ENCODE data around the gene CHP2.
"Not testable (repeated sequence)": the region's sequence is repeated elsewhere in the genome, so short reads cannot be mapped to it uniquely, and the experiment has no call there.

Gene CHP2

DNA sequence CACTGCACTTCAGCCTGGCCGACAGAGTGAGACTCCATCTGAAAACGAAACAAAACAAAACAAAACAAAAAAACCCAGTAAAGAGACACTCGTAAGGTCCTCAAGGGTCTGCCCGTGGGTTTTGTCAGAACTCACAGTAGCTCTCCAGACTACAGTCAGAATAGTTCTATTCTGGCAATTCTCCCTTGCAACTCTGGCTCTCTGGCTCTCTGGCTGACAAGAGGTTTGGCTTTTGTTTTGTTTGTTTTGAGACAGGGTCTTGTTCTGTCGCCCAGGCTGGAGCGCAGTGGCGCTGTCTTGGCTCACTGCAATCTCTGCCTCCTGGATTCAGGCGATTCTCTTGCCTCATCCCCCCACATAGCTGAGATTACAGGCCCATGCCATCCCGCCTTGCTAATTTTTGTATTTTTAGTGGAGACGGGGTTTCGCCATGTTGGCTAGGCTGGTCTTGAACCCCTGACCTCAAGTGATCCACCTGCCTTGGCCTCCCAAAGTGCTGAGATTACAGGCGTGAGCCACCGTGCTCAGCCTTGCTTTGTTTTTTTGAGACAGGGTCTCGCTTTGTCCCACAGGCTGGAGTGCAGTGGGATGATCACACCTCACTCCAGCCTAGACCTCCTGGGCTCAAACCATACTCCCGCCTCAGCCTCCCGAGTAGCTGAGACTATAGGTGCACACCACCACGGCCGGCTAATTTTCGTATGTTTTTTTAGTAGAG lies 20.5 kb upstream of the CHP2 start:
- Mint-ChIP-seq H3K9me3 (no peaks in the 10 kb centered on the region), H3K27ac (no peak overlapping the region), H3K27me3 (peaks cover 10% of the 10 kb centered on the region), H3K4me3 (no peak overlapping the region), H3K4me1 (peaks cover 6% of the 10 kb centered on the region)
- DNase-seq (no peak), ATAC-seq (no peak)

- peaks cover 12% of the 10 kb centered on the region for H3K27me3 Mint-ChIP-seq
- H3K9me3 Mint-ChIP-seq, H3K27ac Mint-ChIP-seq, H3K4me1 Mint-ChIP-seq, H3K4me3 Mint-ChIP-seq, ATAC-seq, DNase-seq: not testable (repeated sequence)
Observed at GRCh38 chr16:23737423-23738028, 17.3 kb upstream of the CHP2 start.

DNA sequence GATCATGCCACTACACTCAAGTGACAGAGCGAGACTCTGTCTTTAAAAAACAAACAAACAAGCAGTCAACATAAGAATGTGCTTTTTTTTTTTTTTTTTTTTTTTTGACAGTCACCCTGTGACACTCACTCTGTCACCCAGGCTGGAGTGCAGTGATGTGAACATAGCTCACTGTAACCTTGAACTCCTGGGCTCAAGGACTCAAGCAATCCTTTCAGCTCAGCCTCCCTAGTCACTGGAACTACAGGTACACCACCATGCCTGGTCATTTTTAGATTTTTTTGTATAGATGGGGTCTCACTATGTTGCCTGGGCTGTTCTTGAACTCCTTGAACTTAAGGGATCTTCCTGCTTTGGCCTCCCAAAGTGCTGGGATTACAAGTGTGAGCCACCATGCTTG lies 15.3 kb upstream of the CHP2 start:
- ATAC-seq (no peak), DNase-seq (no peak)
- Mint-ChIP-seq H3K27me3 (peaks cover 24% of the 10 kb centered on the region), H3K9me3 (no peaks in the 10 kb centered on the region), H3K4me1 (peaks cover 6% of the 10 kb centered on the region), H3K27ac (no peak overlapping the region), H3K4me3 (no peak overlapping the region)

GRCh38 chr16:23741675-23742303 lies 13.0 kb upstream of the CHP2 start:
- no peaks in the 10 kb centered on the region for H3K4me1 Mint-ChIP-seq
- no peak overlapping the region for H3K4me3 Mint-ChIP-seq
- DNase-seq (no peak), ATAC-seq (no peak)
- no peak overlapping the region for H3K27ac Mint-ChIP-seq
- H3K9me3 Mint-ChIP-seq, result peaks cover 0 to 7% of the 10 kb centered on the region in 2 donors
- H3K27me3 Mint-ChIP-seq, result peaks cover 42% of the 10 kb centered on the region

GRCh38 chr16:23742766-23743165 lies 12.1 kb upstream of the CHP2 start:
- DNase-seq, result no peak
- peaks cover 0 to 7% of the 10 kb centered on the region in 2 donors for H3K9me3 Mint-ChIP-seq
- H3K4me3 Mint-ChIP-seq, result no peak overlapping the region
- H3K4me1 Mint-ChIP-seq, result no peaks in the 10 kb centered on the region
- H3K27ac Mint-ChIP-seq, result no peak overlapping the region
- ATAC-seq, result no peak
- H3K27me3 Mint-ChIP-seq, result peaks cover 51% of the 10 kb centered on the region

GRCh38 chr16:23745263-23745662 lies 9.6 kb upstream of the CHP2 start:
- Mint-ChIP-seq H3K4me3 (no peak overlapping the region), H3K4me1 (no peaks in the 10 kb centered on the region), H3K27ac (no peak overlapping the region), H3K9me3 (peaks cover 0 to 7% of the 10 kb centered on the region in 2 donors), H3K27me3 (peaks cover 51% of the 10 kb centered on the region)
- no peak for ATAC-seq
- no peak for DNase-seq

DNA sequence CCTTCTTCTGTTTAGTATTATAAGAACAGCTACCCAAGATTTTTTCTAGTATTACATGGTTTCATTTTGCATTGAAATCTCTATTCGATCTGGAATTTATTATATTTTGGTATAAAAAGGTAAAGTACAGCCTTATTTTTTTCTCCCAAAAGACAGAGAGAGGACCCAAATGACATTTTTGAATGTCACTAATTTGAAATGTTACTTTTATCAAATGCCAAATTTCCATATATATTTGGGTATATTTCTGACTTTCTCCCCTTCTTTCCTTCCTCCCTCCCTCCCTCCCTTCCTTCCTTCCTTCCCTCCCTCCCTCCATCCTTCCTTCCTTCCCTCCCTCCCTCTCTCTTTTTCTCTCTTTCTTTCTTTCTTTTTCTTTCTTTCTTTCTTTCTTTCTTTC lies 6.2 kb upstream of the CHP2 start:
- Mint-ChIP-seq H3K27me3 (peaks cover 53% of the 10 kb centered on the region), H3K9me3 (peaks cover 0 to 7% of the 10 kb centered on the region in 2 donors), H3K27ac (no peak overlapping the region), H3K4me1 (no peaks in the 10 kb centered on the region), H3K4me3 (no peak overlapping the region)
- ATAC-seq, result no peak
- no peak for DNase-seq

- not testable (repeated sequence) for H3K4me3 Mint-ChIP-seq, ATAC-seq, DNase-seq, H3K9me3 Mint-ChIP-seq, H3K27ac Mint-ChIP-seq, H3K4me1 Mint-ChIP-seq
- H3K27me3 Mint-ChIP-seq, result peaks cover 64% of the 10 kb centered on the region
Observed at GRCh38 chr16:23751053-23751452, 3.8 kb upstream of the CHP2 start.

DNA sequence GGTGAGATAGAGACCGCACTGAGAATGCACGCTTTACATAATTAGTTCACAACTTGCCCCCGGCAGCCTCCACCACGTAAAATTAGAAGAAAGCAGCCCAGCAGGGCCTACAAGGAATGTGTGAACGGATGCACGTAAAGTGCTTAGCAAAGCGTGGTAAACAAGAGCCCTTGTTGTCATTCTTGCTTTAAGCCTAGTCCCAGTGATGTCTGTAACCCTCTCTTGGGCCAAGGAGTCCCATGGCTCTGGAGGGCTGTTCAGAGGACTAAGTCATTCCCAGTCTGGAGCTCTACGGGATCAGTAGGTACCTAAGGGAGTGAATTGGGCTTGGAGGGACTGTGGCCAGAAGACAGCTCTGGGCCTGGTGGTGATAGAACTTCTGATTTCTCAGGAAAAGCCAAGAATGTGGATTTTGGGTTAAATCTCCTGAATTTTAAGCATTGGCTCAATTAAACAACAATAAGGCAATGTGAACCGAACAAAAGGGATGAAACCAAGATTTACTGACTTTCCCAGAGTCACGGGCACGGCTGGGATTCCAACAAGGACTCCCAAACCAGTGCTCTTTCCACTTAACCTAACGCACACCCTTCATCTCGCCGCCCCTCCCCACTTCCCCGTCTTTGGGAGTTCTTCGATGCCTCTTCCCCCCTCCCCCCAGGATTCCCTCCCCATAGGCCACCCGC lies 775 bp upstream of the CHP2 start:
- Mint-ChIP-seq H3K4me1 (peaks cover 7% of the 10 kb centered on the region), H3K27me3 (peaks cover 73% of the 10 kb centered on the region), H3K4me3 (peak overlapping the region in 1 of 2 donors; percentile 45), H3K27ac (no peak overlapping the region), H3K9me3 (no peaks in the 10 kb centered on the region)
- DNase-seq (no peak), ATAC-seq (no peak)

GRCh38 chr16:23755484-23755809 lies 621 bp downstream of the CHP2 start:
- peaks cover 7% of the 10 kb centered on the region for H3K4me1 Mint-ChIP-seq
- no peak overlapping the region for H3K27ac Mint-ChIP-seq
- DNase-seq, result no peak
- no peaks in the 10 kb centered on the region for H3K9me3 Mint-ChIP-seq
- peak overlapping the region in 1 of 2 donors; percentile 37 for H3K4me3 Mint-ChIP-seq
- no peak for ATAC-seq
- peaks cover 79% of the 10 kb centered on the region for H3K27me3 Mint-ChIP-seq

- DNase-seq, result no peak
- no peaks in the 10 kb centered on the region for H3K9me3 Mint-ChIP-seq
- no peak for ATAC-seq
- H3K27ac Mint-ChIP-seq, result no peak overlapping the region
- H3K4me3 Mint-ChIP-seq, result no peak overlapping the region
- H3K4me1 Mint-ChIP-seq, result peaks cover 7% of the 10 kb centered on the region
- H3K27me3 Mint-ChIP-seq, result peaks cover 71% of the 10 kb centered on the region
Observed at GRCh38 chr16:23757116-23757515, 2.3 kb downstream of the CHP2 start.

DNA sequence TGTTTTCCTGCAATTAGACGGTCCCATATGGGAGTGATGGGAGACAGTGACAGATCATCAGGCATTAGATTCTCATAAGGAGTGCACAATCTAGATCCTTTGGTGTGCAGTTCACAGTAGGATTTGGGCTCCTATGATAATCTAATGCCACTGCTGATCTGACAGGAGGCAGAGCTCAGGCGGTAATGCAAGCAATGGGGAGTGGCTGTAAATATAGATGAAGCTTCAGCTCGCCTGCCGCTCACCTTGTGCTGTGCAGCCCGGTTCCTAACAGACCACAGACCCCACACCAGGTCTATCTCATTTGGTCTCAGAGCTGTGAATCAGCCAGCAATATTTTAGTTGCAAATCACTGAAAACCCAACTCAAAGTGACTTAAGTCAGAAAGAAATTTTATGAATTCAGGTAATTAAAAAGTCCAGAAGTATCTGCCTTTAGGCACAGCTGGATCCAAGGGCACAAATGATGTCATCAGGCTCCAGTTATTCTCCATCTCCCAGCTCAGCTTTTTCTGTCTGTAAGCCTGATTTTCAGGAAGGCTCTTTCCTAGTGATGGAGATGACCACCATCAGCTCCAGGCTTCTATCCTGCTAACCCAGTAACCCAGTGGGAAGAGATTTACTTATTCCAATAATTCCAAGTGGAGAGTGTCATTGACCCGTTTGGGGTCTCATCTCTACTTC lies 3.3 kb downstream of the CHP2 start:
- Mint-ChIP-seq H3K9me3 (no peaks in the 10 kb centered on the region), H3K27ac (no peak overlapping the region), H3K4me1 (peaks cover 7% of the 10 kb centered on the region), H3K4me3 (no peak overlapping the region), H3K27me3 (peaks cover 63% of the 10 kb centered on the region)
- no peak for ATAC-seq
- DNase-seq, result no peak

DNA sequence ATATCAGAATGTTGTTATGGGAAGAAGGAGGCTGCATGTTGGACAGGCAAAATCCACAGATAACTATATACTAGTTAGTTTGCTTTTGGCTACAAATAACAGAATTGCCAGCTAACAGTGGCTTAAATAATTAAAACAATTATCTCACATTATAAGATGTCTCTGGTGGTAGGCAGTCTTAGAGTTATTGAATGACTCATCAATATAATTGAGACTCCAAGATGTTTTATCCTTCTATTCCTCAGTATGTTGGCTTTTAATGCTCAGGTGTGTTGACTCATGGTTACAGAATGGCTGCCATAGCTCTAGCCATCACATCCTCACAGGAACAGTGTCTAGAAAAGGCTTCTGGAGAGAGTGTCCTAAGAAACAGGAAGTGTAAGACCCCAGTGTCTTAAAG lies 11.1 kb downstream of the CHP2 start:
- DNase-seq, result no peak
- Mint-ChIP-seq H3K4me3 (no peak overlapping the region), H3K27me3 (peaks cover 7% of the 10 kb centered on the region), H3K9me3 (no peaks in the 10 kb centered on the region), H3K27ac (no peak overlapping the region), H3K4me1 (no peaks in the 10 kb centered on the region)
- no peak for ATAC-seq

GRCh38 chr16:23768581-23768980 lies 13.8 kb downstream of the CHP2 start:
- DNase-seq (no peak), ATAC-seq (no peak)
- Mint-ChIP-seq H3K4me1 (no peaks in the 10 kb centered on the region), H3K27me3 (peaks cover under 1% of the 10 kb centered on the region), H3K4me3 (no peak overlapping the region), H3K9me3 (no peaks in the 10 kb centered on the region), H3K27ac (no peak overlapping the region)

DNA sequence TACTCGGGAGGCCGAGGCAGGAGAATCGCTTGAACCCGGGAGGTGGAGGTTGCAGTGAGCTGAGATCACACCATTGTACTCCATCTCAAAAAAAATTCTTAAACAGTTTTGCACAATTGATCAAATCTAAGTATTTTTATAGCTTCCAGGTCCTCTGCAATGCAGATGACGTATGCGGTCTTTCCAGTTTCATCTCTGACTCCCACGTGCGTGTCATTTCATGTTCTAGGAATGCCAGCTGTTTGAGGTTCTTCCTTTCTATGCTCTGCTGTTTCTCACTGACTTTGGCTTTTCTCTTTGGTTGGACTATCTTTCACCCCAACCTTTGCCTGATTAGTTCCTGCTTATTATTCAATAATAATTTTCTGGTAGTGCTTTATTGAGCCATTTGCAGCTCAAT lies 16.2 kb downstream of the CHP2 start:
- Mint-ChIP-seq H3K27ac (no peak overlapping the region), H3K4me3 (no peak overlapping the region), H3K9me3 (no peaks in the 10 kb centered on the region), H3K4me1 (no peaks in the 10 kb centered on the region), H3K27me3 (peaks cover 9% of the 10 kb centered on the region)
- no peak for ATAC-seq
- DNase-seq, result no peak

All from stimulated activated naive CD8-positive, alpha-beta T cell treated with anti-CD3 and anti-CD28 coated beads, Interleukin-15, amount 100 ng/mL, for 72 hours (primary cell).